Gastroesophageal sphincter (tissue), 4 donors: Measurements from ENCODE around the gene NXPE3. TPM values are rescaled to one million over a fixed set of nuclear protein-coding genes. Genes with fewer than 3 reads are reported as not detected.

Experiments
- ATAC-seq: fragments of 150-250 bp; one replicate; pipeline ENCODE4 v1.9.1; 2016; ENCODE audit warnings: mild to moderate bottlenecking, moderate library complexity
- H3K27ac ChIP-seq, 4 donors: fragments of 200-600 bp; sonication (generic) in 3 of 4; 1 replicate in 3 of 4; 2 replicates in 1 of 4; pipeline ENCODE4 v1.5.1; 2016 to 2019
- H3K27me3 ChIP-seq: fragments of 200-600 bp; sonication (generic); one replicate; pipeline ENCODE4 v1.5.1; 2019
- H3K36me3 ChIP-seq, 2 donors: fragments of 200-600 bp; sonication (generic); one replicate each; pipeline ENCODE4 v1.5.1; 2019; ENCODE audit warnings: control low read depth in 1 of 2
- H3K4me1 ChIP-seq, 3 donors: fragments of 200-600 bp; sonication (generic); 1 replicate in 2 of 3; 2 replicates in 1 of 3; pipeline ENCODE4 v1.5.1; 2016 to 2019; ENCODE audit warnings: control low read depth in 2 of 3
- H3K4me3 ChIP-seq, 2 donors: fragments of 200-600 bp; sonication (generic); one replicate each; pipeline ENCODE4 v1.5.1; 2019; ENCODE audit warnings: mild to moderate bottlenecking in 1 of 2, moderate library complexity in 1 of 2
- H3K9me3 ChIP-seq, 3 donors: fragments of 200-600 bp; sonication (generic); one replicate each; pipeline ENCODE4 v1.5.1; 2017 to 2019; ENCODE audit warnings: control low read depth in 2 of 3
- CTCF ChIP-seq, 4 experiments: fragments of 200-600 bp in 2 of 4; fragments of 450-650 bp in 2 of 4; sonication (generic) in 1 of 4; IDR thresholded peaks; one replicate each; pipeline ENCODE4 v1.5.1; 2017 to 2019; ENCODE audit warnings: antibody characterized with exemption in 4 of 4, mild to moderate bottlenecking in 2 of 4, moderate library complexity in 2 of 4
- EP300 ChIP-seq: sonication (generic); formaldehyde crosslinking; IDR thresholded peaks from one replicate; pipeline ENCODE4 v1.6.1; 2017; ENCODE audit warnings: antibody characterized with exemption, mild to moderate bottlenecking
- POLR2A ChIP-seq, 2 donors: fragments of 450-650 bp; IDR thresholded peaks; one replicate each; pipeline ENCODE4 v1.6.1; 2017; ENCODE audit warnings: antibody characterized with exemption in 2 of 2, mild to moderate bottlenecking in 2 of 2, moderate library complexity in 1 of 2
- POLR2AphosphoS5 ChIP-seq: sonication (generic); formaldehyde crosslinking; IDR thresholded peaks from one replicate; pipeline ENCODE4 v1.6.1; 2017; ENCODE audit warnings: antibody characterized with exemption
- WGBS, 2 donors: methylation state at CpG; one replicate each; pipeline ENCODE4 v1.1.5; 2018; ENCODE audit warnings: low coverage in 1 of 2; 5-methylcytosine and 5-hydroxymethylcytosine counted together
- total RNA-seq, 4 donors: library from RNA; depleted of rRNA; stranded (reverse); fragments of >200 nt; gene quantifications; one replicate each; pipeline ENCODE4 v1.1.0, GENCODE V29; 2016

NXPE3 gene
- total RNA-seq, 4 donors from 2014 or later: 12.5 to 32.8 (median 18.9) TPM

DNA sequence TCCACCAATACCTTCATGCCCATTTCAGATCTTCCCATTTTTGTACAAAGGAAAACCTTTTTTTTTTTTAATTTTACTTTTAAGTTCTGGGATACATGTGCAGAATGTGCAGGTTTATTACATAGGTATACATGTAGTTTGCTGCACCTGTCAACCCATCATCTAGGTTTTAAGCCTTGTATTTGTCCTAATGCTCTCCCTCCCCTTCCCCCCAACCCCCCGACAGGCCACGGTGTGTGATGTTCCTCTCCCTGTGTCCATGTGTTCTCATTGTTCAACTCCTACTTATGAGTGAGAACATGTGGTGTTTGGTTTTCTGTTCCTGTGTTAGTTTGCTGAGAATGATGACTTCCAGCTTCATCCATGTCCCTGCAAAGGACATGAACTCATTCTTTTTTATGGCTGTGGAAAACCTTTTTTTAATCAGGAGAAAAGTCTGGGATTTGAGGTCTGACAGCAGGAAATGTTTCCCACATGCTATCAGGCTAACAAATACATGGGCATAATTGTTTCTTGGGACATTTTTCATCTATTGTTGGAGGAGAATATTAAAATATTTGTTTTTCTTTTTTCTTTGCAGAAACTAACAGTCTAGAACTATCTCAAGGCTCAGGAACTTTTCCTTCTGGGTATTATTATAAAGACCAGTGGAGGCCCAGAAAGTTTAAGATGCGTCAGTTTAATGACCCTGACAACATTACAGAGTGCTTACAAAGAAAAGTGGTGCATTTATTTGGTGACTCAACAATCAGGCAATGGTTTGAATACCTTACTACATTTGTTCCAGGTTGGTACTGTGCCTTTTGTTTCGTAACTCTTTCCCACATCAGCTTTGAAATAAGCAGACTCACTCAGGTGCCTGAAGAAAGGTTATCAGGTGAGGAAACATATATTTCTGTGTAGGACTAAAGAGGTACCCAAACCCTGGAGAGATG lies 37.5 kb downstream of the NXPE3 start:
- WGBS, 2 donors: 56 to 65% methylated on average over 2 to 3 of the region's 4 CpGs
- no peak for TF ChIP-seq EP300
- Histone ChIP-seq H3K9me3 (no peaks in the 10 kb centered on the region), H3K27ac (peak overlapping the region; percentile 21 to 44 (median 24)), H3K4me3 (no peak overlapping the region), H3K4me1 (peaks cover 0 to 35% (median 10%) of the 10 kb centered on the region in 3 donors), H3K36me3 (peaks cover 0 to 30% of the 10 kb centered on the region in 2 donors), H3K27me3 (no peaks in the 10 kb centered on the region)
- ATAC-seq: no peak

DNA sequence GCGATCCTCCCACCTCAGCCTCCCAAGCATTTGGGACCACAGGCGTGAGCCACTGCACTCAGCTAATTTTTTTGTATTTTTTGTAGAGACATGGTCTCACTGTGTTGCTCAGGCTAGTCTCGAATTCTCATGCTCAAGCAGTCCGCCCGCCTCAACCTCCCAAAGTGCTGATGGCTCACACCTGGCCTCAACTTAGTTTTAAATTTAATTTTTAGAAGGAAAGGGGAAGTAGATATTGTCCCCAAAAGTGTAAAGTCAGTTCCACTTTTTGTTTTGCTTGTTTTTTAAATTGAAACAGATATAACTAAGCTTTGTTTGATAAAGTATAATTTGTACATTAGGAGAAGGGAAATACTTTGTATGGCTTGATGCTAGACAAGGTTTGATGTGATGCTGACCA lies 39.0 kb downstream of the NXPE3 start:
- peaks cover 0 to 40% of the 10 kb centered on the region in 2 donors for H3K36me3 ChIP-seq
- peak overlapping the region in 2 of 4 donors; percentile 20 to 26 for H3K27ac ChIP-seq
- no peak overlapping the region for H3K4me3 ChIP-seq
- H3K27me3 ChIP-seq: no peaks in the 10 kb centered on the region
- TF ChIP-seq POLR2AphosphoS5 (no peak), CTCF (IDR thresholded peaks at IDR 0.05) (no peak), EP300 (no peak), POLR2A (IDR thresholded peaks at IDR 0.05) (no peak)
- no peaks in the 10 kb centered on the region for H3K9me3 ChIP-seq
- ATAC-seq: no peak
- WGBS, 2 donors: 93 to 95% methylated on average over 5 of the region's 5 CpGs
- peaks cover 0 to 33% (median 10%) of the 10 kb centered on the region in 3 donors for H3K4me1 ChIP-seq

DNA sequence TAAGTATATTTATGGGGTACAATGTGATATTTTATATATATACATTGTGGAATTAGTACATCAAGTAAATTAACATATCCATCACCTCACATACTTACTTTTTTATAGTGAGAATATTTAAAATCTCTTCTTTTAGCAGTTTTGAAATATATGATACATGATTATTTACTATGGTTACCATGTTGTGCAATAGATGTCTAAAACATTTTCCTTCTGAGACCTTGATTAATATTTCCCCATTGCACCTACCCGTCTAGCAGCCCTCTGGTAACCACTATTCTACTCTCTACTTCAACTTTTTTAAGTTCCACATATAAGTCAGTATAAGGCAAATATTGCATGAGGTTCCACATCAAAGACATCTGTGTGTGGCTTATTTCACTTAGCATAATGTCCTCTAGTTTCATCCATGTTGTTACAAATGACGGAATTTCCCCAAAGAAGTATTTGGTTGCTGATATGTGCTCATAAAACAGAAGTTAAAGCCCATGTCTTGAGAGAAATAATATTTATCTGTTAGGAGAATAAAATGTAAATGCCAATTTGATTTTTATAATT lies 40.7 kb downstream of the NXPE3 start:
- no peaks in the 10 kb centered on the region for H3K27me3 ChIP-seq
- H3K4me1 ChIP-seq: peaks cover 0 to 15% (median 3%) of the 10 kb centered on the region in 3 donors
- H3K27ac ChIP-seq: no peak overlapping the region
- ATAC-seq: no peak
- no peak for TF ChIP-seq CTCF (IDR thresholded peaks at IDR 0.05)
- TF ChIP-seq EP300: no peak
- no peak for TF ChIP-seq POLR2AphosphoS5
- TF ChIP-seq POLR2A (IDR thresholded peaks at IDR 0.05): no peak
- no peaks in the 10 kb centered on the region for H3K9me3 ChIP-seq
- H3K36me3 ChIP-seq: peaks cover 0 to 40% of the 10 kb centered on the region in 2 donors
- WGBS, 2 donors: 87 to 95% methylated on average over 2 of the region's 2 CpGs
- no peak overlapping the region for H3K4me3 ChIP-seq

GRCh38 chr3:101821503-101821902 lies 42.5 kb downstream of the NXPE3 start:
- Histone ChIP-seq H3K4me1 (peaks cover 3 to 10% (median 5%) of the 10 kb centered on the region in 3 donors), H3K27ac (no peak overlapping the region), H3K9me3 (no peaks in the 10 kb centered on the region), H3K36me3 (peaks cover 0 to 40% of the 10 kb centered on the region in 2 donors), H3K27me3 (no peaks in the 10 kb centered on the region), H3K4me3 (no peak overlapping the region)
- WGBS, 2 donors: 93% methylated on average over 8 of the region's 19 CpGs; no CpG with 5 or more reads in 1 of the 2 donors
- ATAC-seq: no peak
- TF ChIP-seq POLR2A (IDR thresholded peaks at IDR 0.05): no peak

DNA sequence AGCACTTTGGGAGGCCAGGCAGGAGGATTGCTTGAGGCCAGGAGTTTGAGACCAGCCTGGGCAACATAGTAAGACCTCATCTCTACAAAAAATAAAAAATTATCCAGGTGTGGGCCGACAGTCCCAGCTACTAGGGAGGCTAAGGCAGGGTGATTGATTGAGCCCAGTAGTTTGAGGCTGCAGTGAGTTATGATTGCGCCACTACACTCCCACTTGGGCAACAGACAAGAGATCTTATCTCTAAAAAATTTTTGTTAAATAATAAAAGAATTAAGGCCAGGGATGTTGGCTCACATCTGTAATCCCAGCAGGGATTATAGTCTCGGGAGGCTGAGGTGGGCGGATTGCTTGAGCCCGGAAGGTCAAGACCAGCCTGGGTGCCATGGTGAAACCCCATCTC lies 44.5 kb downstream of the NXPE3 start:
- Histone ChIP-seq H3K27me3 (no peaks in the 10 kb centered on the region), H3K4me1 (peaks cover 6 to 20% (median 8%) of the 10 kb centered on the region in 3 donors), H3K9me3 (no peaks in the 10 kb centered on the region), H3K27ac (no peak overlapping the region), H3K36me3 (peaks cover 0 to 24% of the 10 kb centered on the region in 2 donors), H3K4me3 (no peak overlapping the region)
- no peak for TF ChIP-seq POLR2A (IDR thresholded peaks at IDR 0.05)
- no peak for TF ChIP-seq EP300
- TF ChIP-seq POLR2AphosphoS5: no peak
- TF ChIP-seq CTCF (IDR thresholded peaks at IDR 0.05): no peak
- WGBS, 2 donors: 91 to 93% methylated on average over 3 to 5 of the region's 5 CpGs
- no peak for ATAC-seq
